GM19043 (cell line): ENCODE measurements around the gene SARS2.

Experiments
- ATAC-seq: cut with Tn5 transposase; IDR thresholded peaks from one replicate; pipeline ENCODE4 v1.9.1; 2021; ENCODE audit warnings: low read depth; ENCODE audit not compliant: unreplicated experiment

The SARS2 gene

DNA sequence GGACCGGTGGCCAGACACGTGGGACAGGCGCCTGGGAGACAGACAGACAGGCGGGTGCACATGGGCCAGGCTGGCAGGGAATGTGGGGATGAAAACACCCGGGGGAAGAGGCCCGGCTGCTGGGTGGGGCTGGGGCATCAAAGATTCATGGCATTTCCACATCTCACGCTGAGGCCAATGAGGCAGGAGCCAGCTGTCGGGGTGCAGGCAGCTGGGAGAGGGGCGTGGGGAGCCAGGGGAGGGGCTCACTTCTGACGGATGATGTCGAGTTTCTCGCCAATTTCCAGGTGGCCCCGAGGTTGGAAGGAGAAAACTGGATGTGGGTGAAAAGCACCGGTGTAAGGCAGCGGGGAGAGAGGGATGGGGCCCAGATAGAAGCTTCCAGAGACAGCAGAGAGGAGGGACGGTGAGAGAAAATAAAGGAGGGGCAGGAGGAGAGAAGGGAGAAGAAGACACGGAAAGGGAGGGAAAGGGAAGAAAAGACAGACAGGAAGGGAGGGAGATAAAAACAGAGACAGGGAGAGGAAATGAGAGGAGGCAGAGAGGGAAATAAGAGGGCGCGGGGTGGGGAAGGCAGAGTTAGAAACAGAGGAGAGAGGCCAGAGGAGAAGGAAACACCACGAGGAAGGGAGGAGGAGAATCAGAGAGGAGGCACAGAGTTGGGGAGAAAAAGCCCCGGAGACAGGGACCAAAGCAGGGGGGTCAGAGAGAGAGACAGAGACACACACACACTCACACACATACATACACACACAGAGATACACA lies 10.5 kb downstream of the SARS2 start:
- ATAC-seq, result no peak

DNA sequence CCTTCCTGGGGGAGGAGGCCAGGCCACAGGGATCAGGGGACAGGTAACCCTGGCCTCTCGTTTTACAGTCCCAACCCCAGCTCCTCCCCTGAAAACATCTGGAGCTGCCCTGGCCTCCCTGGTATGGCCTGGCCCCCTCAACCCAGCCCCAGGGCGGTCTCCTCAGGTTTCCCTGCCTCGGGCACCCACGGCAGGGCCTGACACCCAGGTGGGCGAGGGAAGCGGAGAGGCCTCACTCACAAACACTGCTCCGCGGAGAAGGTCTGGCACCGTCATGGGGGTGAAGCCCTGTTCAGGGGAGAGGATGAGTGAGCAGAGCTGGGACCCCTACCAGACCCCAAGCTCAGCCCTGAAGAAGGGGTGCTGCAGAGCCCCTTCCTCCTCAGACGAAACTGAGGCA lies 12.0 kb downstream of the SARS2 start:
- ATAC-seq, result no peak

DNA sequence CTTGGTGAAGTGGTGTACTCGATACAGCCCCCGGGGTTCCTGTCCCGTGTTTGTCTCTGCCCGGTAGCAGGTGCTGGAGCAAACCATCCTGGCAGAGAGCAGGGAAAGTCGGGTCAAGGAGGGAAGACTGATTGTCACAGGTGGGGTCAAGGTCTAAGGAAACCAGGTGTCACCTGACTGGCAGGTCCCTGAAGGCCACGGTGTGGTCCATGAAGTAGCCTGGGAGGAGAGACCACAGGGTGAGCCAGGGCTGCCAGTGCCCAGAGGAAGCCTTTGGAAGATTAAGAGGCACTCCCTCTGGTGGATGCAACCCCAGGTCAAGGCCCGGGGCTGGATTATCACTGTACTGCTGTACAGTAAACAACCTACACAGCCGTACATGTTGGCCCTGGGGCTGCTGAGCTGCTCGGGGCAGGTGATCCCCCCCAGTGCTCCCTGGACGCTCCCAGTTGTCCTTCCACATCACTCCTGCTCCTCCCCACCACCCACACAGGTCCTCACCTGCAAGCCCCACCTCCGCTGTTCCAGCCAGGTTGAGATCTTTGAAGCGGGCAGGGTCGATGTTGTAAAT lies 12.6 kb downstream of the SARS2 start:
- no peak for ATAC-seq

DNA sequence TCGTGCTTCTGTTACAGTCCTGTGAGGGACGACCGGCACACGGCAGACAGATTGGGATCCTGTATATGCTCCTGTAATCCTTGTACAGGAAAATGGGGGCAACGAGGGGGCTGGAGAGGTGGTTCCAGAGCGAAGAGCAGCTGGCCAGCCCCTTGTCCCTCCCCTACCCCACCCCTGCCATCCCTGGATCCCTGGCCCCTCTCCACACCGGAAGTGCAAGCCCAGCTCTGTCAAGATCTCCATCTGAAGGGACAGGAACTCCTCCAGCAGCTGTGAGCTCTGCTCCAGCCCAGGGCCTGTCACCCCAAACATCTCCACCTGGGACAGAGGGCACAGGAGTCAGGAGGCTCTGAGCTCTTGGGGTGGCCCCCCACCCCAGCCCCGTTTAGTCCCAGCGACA lies 13.0 kb downstream of the SARS2 start:
- no peak for ATAC-seq

DNA sequence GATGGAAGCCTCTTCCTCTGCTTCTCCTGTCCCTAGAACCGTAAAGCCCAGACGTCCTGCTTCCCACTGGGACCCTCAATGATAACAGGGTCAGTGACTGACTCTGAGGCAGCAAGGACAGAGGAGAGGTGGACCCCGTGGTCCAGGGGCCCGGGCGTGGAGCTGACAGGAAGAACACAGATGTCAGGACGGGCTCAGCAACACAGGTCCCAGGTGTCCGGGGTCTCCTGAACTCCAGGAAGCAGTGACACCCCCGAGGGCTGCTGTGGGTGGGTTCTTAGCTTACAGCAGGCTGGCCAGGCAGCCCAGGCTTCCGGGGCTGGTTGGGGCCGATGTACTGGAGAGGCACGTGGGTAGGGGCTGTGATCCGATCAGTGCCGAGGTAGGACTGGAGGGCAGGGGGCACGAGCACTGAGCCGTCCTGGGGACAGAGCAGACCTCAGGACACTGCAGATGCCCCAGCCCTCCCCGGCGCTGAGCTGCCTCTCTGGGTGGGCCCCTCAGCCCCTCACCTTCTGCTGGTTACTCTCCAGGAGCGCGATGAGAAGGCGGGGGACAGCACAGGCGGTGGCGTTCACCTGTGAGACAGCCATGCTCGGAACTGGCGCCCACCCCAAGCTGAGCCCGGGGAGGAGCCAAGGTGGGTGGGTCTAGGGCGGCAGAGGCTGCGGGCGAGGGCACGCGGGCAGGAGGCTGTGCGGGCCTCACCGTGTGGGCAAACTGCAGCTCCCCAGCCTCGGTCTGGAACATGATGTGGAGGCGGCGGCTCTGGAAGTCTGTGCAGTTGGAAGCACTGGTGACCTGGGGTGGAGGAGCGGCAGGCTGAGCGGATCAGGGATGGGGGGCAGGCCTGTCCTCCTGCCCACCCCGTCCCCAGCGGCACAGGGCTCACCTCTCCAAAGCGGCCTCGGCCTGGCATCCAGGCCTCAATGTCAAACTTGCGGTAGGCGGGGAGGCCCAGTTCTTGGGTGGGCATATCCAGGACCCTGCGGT lies 14.9 kb downstream of the SARS2 start:
- no peak for ATAC-seq

DNA sequence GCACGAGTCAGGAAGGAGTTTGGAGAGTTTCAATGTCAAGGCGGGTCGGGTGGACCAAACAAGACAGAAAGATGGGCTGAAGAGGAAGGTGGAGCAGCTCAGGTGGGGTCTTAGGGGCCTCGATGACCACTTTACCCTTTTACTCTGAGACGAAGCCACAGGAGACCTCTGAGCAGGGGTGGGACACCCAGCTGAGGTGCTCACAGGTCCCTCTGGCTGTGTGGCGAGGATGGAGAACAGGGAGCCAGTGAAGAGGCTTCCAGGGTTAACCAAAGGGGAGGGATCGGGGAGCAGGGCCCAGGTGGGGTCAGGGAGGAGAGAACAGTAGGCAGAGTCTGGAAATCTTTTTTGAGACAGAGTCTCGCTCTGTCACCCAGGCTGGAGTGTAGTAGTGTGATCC lies 16.6 kb downstream of the SARS2 start:
- ATAC-seq, result no peak

DNA sequence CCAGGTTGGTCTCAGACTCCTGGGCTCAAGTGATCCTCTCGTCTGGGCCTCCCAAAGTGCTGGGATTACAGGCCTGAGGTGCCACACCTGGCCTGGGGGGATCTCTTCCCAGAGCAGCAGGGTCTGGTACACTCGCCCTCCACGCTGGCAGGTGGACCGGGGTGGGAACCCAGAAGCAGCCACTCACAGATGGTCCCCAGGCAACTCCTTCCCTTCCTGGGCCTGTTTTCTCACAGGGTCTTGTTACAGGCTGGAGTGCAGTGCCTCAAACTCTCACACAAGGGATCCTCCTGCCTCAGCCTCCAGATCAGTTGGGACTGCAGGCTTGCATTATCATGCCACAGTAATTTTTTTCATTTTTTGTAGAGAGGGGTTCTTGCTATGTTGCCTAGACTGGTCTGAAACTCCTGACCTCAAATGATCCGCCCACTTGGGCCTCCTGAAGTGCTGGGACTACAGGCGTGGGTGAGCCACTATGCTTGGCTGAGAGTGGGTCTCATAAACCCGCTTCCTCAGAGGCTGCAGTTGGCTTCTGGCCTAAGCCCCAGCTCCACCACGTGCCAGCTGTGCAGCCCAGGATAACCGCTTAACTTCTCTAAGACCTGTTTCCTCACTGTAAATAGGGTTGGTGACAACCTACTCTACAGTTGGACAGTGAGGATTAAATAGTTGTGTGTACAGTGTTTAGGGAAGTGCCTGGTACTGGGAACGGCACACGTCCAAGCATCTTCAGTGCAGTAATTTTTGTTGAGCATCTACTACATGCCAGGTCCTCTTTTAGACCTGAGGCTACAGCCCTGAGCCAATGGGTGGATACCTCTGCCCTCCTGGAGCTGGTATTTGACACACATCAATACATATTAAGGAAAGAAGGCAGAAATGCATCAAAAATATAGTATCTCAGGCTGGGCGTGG lies 17.7 kb downstream of the SARS2 start:
- no peak for ATAC-seq

DNA sequence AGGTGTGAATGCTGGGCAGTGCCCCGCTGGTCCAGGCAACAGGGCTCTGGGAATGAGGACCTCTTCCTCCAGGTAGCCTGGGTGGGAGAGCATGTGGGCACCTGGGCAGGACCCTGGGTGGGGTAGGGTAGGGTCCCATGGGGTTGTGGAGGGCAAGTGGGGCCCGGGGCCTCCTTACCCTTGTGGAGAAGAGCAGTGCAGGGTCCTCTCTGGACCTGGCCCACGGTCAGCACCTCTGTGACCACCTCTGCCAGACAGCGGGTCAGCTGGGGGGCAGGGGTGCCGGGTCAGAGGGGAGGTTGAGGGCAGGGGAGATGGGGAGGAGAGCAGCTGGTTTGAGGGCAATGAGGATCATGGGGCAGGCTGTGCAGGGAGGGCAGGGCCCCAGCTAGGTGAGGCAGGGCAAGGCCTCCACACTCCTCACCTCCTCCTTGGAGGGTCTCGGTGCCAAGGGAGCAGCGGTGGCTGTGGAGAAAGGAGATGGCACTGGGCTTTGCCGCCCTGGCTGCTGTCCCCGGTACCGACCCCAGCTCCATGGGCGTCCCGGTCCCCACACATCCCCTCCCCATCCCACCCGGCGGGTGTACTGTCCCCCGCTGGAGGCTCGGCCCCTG lies 19.1 kb downstream of the SARS2 start:
- no peak for ATAC-seq

DNA sequence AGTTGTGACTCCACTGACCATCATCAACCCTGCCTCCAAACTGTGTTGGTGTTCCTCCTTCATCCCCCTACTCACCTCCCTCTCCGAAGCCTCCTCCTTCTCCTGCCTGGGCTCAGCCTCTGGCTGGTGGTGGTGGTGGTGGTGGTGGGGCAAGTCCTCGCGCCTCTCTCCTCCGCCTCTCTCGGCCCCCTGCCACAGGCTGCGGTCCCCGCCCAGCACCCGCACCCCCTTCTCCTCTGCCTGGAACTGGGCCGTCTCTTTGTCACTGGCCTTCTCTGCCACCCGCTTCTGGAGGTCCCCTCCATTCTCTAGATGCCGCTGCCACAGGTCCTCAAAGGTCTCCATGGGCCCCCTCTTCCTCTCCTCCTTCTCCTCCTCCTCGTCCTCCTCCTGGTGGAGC lies 20.1 kb downstream of the SARS2 start:
- ATAC-seq, result no peak

DNA sequence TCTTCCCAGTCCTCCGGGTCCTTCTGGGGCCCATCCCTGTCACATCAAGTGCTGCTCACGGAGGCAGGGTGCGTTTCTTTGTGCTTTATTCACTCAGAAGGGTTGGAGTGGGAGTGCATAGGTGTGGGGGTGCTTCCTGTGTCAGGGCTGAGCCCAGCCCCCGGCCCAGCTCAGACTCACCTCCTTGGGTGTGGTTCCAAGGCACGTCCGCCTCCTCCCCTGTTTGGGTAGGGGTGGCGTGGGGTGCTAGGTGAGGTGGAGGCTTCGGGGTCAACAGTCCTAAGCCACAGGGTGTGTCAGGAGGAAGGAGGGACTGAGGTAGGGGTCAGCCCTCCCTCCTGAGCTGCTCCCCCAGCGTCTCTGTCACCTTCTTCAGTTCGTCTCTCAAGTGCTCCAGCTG lies 21.7 kb downstream of the SARS2 start:
- ATAC-seq, result no peak

DNA sequence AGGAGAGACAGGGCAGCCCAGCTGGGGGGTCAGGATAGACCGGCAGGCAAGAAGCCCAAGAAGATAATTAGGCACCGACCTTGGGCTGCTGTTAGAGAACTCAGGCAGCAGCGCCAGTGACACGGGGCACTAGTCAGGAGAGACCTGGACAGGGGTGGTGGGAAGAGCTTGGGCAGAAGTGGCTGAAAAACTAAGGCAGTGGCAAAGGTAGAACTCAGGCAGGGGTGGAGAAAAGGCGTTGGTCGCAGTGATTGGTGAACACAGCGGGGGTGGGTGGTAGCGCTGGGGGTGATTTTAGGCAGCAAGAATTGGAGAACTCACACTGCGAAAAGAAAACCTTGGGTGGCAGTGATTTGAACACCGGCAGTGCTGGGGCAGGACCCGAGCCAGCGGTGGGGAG lies 22.9 kb downstream of the SARS2 start:
- ATAC-seq, result no peak

DNA sequence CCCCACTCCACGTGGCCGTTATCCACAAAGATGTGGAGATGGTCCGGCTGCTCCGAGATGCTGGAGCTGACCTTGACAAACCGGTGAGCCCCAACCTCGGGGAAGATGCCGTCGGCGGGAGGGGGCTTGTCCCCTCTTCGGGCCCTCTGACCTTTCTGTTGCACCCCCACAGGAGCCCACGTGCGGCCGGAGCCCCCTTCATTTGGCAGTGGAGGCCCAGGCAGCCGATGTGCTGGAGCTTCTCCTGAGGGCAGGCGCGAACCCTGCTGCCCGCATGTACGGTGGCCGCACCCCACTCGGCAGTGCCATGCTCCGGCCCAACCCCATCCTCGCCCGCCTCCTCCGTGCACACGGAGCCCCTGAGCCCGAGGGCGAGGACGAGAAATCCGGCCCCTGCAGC lies 23.3 kb downstream of the SARS2 start:
- no peak for ATAC-seq

DNA sequence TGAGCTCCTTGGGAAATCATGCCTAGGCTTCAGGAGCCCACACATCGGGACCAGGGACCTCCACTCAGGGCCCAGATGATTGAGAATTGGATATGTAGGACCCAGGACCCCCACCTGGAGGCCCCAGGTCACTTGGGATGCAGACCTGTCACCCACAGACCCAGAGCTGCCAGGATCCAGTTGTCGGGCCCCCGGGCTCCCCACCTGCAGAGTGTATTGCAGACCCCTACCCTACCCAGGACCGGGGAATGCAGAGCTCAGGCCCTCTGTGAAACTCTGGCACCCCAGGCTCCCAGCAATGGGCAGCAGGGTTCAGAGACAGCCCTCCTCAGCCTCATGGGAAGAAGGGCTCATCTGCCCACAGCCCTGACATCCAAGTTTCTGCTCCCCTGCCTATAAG lies 24.9 kb downstream of the SARS2 start:
- no peak for ATAC-seq

DNA sequence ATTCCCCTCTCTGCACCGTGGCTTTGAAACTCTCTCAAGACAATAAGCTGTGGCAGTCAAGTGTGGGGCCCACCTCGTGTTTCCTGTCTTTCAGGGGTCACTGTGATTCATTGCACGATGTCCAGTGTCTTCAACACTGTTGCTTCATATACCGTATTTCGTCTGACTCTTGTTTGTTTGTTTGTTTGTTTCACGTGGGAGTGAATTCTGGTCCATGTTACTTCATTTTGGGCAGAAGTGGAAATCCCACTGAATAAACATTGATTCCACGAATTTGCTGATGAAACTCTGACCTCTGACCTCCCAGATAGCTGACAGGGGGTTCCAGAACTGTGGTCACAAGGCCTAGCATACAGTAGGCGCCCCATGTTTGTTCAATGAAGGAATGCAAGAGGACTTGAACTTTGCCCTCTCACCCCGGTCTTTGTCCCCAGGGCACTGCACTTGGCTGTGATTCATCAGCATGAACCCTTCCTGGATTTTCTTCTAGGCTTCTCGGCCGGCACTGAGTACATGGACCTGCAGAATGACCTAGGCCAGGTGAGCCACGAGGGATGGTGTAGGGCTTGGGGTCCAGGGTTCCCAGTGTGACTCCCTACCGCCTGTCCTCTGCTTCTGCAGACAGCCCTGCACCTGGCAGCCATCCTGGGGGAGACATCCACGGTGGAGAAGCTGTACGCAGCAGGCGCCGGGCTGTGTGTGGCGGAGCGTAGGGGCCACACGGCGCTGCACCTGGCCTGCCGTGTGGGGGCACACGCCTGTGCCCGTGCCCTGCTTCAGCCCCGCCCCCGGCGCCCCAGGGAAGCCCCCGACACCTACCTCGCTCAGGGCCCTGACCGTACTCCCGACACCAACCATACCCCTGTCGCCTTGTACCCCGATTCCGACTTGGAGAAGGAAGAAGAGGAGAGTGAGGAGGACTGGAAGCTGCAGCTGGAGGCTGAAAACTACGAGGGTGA lies 25.7 kb downstream of the SARS2 start:
- no peak for ATAC-seq

DNA sequence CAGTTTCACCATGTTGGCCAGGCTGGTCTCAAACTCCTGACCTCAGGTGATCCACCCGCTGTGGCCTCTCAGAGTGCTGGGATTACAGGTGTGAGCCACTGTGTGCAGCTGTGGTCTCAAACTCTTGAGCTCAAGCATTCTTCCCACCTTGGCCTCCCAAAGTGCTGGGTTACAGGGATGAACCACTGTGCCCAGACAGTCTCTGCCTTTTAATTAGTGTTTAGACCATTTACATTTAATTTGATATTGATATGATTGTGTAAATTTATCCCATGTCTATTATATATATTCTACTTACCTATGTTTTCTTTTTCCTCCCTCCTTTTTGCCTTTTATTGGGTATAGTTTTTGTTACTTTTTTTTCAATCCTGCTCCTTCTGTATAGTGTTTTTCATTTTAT lies 28.9 kb downstream of the SARS2 start:
- ATAC-seq, result no peak

DNA sequence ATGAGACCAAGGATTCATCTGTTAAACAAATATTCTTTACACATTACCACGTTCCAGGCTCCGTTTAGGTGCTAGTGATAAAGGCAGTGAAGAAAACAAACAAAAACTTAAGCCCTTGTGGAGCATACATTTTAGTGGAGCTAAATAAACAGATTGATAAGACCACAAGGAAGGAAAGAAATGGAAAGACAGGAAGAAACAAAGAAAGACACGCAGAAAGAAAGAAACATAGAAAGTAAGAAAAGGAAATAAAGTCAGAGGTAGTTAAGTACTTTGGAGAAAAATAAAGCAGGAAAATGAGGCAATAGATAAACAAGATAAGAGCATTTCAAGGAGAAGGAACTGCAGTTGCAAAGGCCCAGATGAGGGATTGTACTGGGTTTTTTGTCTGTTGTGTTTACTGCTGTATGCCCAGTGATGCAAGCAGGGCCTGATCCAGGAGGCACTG lies 29.8 kb downstream of the SARS2 start:
- ATAC-seq, result no peak

DNA sequence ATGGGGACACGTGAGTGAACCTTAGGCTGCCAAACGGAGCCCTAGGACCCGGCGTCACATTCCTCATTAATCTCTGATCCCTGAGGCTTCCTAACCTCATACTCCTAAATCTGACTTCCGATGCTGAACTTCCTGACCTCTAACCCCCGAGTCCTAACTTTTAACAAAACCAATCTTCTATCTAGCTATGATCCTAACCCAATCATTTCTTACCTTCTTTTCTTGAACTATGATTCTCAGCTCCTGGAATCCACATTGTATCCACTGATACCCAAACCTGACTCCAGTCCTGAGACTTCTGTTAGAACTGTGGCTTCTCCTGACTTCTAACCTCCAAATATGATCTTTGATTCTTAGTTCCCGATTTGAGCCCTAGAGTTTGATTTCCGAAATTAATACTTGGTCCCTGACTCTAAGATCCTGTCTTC lies 30.3 kb downstream of the SARS2 start:
- ATAC-seq, result no peak

DNA sequence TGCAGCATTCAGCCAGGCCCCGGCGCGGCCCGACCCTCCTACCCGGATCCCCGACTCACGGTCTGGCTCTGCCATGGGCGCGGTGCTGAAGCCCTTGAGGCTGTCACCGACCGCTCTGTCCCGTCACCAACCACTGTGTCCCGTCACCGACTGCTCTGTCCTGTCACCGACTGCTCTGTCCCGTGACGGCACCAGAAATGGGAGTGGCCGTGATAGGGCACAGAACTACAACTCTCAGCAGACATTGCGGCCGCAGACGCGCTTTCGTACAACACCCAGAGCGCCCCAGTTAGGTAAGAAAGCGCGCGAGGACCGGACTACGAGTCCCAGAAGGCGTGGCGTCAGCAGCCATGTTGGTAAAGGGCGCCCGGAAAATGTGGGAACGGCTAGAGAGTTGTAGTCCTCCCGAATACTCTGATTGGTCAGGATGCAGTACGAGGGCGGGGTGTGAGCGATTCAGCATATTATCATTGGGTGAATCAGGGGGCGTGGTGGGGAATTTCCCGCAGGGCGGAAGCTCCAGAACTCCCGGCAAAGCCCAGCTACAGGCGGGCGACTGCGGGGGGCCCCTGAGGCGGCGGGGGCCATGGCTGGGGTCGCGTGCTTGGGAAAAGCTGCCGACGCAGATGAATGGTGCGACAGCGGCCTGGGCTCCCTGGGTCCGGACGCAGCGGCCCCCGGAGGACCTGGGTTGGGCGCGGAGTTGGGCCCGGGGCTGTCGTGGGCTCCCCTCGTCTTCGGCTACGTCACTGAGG lies 30.9 kb downstream of the SARS2 start, which contains the start of the genes NFKBIB and SIRT2:
Gene NFKBIB (plus strand): TSS at position 523 of the 755 bp plus-strand sequence. CDS start 64 bp downstream, at position 587.
Gene SIRT2 (minus strand): TSS at position 172 of the 755 bp plus-strand sequence. CDS start 97 bp downstream, at position 75.
- peak; percentile 90 for ATAC-seq
